Inferior parietal cortex (tissue), 1 donor: ENCODE results near the gene WDR20.
"Not testable (repeated sequence)": the region's sequence is repeated elsewhere in the genome, so short reads cannot be mapped to it uniquely, and the experiment has no call there.

Source experiments
- DNase-seq: peaks from one replicate; pipeline ENCODE4 v3.0.0-alpha.2; 2016; ENCODE audit errors: extremely low spot score

WDR20 gene

GRCh38 chr14:102171173-102172020, 31.7 kb downstream of the WDR20 start:
- DNase-seq = no peak

DNA sequence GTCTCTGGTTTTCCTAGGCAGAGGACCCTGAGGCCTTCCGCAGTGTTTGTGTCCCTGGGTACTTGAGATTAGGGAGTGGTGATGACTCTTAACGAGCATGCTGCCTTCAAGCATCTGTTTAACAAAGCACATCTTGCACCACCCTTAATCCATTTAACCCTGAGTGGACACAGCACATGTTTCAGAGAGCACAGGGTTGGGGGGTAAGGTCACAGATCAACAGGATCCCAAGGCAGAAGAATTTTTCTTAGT, 32.2 kb downstream of the WDR20 start:
- not testable (repeated sequence) for DNase-seq

DNA sequence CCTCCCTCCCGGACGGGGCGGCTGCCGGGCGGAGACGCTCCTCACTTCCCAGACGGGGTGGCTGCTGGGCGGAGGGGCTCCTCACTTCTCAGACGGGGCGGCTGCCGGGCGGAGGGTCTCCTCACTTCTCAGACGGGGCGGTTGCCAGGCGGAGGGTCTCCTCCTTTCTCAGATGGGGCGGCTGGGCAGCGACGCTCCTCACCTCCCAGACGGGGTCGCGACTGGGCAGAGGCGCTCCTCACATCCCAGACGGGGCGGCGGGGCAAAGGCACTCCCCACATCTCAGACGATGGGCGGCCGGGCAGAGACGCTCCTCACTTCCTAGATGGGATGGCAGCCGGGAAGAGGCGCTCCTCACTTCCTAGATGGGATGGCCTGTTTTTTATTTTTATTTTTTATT, 33.0 kb downstream of the WDR20 start:
- DNase-seq = not testable (repeated sequence)

- no peak for DNase-seq
Observed at GRCh38 chr14:102177161-102177560, 37.5 kb downstream of the WDR20 start.

GRCh38 chr14:102178806-102179205, 39.1 kb downstream of the WDR20 start:
- no peak for DNase-seq

DNA sequence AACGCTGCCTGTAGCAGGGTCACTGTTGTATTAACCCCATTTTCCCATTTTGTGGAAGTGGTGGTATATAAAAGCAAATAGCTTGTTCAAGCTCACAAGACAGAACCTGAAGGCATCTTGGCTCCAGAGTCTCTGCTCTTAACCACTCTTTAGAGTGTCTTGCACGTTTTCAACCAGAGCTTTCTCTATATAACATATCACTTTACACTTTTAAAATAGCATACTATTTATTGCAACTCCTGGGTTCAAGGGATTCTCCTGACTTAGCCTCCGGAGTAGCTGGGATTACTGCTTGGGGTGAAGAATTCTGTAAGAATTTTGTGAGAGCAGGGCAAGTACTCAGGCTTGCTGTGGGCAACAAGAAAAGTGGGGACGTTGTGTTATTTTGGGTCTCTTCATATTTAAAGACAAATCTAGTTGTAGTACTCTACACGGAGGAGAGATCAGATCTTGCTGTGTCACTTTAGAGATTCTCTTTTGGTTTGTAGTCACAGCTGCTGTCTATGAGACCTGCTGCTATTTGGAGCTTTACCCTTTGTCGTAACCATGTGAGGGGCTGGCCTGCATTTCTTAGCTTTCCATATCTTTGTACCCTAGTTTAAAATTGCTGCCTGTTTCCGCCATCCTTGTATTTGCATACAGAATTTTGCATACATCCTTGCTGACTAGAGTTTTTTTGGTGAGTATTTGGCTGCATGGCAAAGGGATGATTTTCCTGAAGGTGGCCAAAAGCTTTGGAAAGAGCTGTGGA, 40.7 kb downstream of the WDR20 start:
- DNase-seq = no peak

- no peak for DNase-seq
Observed at GRCh38 chr14:102181187-102181586, 41.5 kb downstream of the WDR20 start.

- no peak for DNase-seq
Observed at GRCh38 chr14:102182190-102182589, 42.5 kb downstream of the WDR20 start.

- no peak for DNase-seq
Observed at GRCh38 chr14:102182936-102183619, 43.4 kb downstream of the WDR20 start.

DNA sequence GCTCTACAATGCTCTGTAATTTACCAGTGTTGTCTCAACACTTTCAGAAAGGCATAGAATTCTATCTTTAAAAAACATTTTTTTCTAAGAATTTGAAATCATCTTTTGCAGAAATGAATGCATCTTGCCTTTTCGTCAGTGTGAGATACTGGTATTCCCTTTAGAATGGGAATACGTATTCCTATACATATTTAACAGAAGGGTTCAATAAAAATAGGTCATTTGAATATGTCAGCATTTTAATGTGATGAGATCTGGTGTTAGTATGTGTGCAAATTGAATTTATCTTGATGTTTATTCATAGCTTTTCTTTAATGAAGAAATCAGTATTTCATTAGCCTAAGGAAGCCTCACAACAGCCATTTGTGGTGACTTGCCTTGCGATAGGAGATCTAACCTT, 44.2 kb downstream of the WDR20 start:
- DNase-seq = no peak

- no peak for DNase-seq
Observed at GRCh38 chr14:102184316-102185035, 44.8 kb downstream of the WDR20 start.

GRCh38 chr14:102185360-102185759, 45.7 kb downstream of the WDR20 start:
- DNase-seq = no peak

- DNase-seq = peak; percentile 20
Observed at GRCh38 chr14:102187044-102187443, 47.3 kb downstream of the WDR20 start.

DNA sequence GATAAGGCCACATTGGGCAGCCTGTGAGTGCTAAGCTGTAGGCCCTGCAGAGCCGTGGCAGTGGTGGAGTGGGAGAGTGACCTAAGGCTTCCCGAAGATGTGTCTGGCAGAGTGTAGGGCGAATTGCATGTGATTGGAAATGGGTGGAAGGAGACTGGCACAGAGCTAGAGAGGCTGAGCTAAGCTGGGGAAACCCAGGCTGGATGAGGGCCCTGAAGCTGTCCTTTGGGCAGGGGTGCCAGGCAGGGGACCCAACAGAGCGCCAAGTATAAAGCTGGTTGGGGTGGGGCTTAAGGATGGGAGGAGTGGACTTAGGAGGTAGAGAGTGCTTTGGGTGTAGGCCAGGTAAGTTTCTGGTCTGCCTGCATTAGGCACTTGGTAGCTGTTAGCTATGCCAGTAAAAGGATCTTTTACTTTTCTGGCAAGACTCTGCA, 47.9 kb downstream of the WDR20 start:
- no peak for DNase-seq

- no peak for DNase-seq
Observed at GRCh38 chr14:102188187-102188586, 48.5 kb downstream of the WDR20 start.

DNA sequence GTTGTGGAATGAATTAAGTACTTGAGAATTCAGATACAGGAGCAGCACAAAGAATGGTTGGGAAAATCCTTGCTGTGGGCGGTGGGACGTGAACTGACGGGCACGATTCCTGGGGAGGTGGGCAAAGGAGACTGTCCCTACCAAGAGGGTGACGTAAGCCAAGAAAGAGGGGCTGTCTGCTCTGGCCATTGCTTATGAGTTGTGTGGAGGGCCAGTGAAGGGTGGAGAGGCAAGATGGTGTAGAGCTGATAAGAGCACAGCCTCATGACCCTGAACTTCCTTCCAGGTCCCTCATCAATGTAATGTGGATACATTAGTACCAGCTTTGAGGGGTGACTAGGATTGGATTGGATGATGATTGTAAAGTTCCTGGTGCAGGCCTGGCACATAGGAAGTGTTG, 50.2 kb downstream of the WDR20 start:
- no peak for DNase-seq

DNA sequence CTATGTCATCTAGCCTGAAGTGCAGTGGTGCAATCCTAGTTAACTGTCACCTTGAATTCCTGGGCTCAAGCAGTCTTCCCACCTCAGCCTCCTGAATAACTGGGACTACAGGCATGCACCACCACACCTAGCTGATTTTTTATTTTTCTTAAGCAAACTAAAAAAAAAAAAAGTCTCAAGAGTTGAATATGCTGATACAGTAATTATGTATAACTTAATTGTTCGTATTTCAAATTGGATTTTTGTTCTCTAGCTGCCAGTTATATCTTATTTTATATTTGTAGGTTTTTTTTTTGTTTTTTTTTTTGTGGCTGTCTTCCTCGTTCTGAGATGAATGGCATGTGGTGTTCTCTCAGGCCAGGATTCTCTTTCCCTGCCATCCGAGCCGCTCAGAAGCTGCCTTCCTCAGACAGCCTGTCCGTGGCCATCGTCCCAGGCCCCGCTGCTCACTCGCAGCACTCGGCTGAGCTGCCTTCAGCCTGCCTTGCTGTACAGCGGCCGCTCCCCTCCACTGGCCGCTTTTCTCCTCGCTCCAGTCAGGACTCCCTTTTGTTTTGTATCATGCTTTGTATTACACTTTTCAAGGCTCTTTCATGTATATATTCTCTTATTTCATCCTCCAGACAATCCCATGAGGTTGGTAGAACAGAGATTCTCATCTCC, 53.3 kb downstream of the WDR20 start:
- DNase-seq = no peak

GRCh38 chr14:102194856-102195255, 55.2 kb downstream of the WDR20 start:
- no peak for DNase-seq

GRCh38 chr14:102195446-102195845, 55.7 kb downstream of the WDR20 start:
- DNase-seq = no peak

- peak; percentile 80 for DNase-seq
Observed at GRCh38 chr14:102196039-102196901, 56.6 kb downstream of the WDR20 start.

DNA sequence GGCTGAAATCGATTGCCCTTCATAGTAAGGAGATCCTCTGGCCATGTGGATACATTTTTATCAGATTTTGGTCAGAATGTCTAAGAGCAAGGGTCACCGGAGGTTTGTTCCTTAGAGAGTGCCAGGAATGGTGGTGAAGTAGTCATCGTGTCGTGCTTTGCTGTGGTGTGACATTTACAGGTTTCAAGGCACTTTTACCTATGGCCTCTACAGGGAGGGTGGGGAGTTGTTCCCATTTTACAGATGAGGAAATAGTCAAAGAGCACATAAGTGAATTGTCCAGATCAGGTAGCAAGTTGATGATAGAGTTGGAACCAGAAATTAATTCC, 57.2 kb downstream of the WDR20 start:
- no peak for DNase-seq
